ENCODE data around the gene RPS18.

GRCh38 chr6:33273129-33273923 is 1.5 kb downstream of the RPS18 start:
- TF ChIP-seq, protein P1, sequence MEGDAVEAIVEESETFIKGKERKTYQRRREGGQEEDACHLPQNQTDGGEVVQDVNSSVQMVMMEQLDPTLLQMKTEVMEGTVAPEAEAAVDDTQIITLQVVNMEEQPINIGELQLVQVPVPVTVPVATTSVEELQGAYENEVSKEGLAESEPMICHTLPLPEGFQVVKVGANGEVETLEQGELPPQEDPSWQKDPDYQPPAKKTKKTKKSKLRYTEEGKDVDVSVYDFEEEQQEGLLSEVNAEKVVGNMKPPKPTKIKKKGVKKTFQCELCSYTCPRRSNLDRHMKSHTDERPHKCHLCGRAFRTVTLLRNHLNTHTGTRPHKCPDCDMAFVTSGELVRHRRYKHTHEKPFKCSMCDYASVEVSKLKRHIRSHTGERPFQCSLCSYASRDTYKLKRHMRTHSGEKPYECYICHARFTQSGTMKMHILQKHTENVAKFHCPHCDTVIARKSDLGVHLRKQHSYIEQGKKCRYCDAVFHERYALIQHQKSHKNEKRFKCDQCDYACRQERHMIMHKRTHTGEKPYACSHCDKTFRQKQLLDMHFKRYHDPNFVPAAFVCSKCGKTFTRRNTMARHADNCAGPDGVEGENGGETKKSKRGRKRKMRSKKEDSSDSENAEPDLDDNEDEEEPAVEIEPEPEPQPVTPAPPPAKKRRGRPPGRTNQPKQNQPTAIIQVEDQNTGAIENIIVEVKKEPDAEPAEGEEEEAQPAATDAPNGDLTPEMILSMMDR (IDR thresholded peaks at IDR 0.05; ENCODE audit: insufficient read depth, low read length), result no peak
- TF ChIP-seq REST (IDR thresholded peaks at IDR 0.05; ENCODE audit: insufficient replicate concordance, low read depth), result no peak
